MG63 (cell line): ENCODE results near the gene CENATAC. TPM values are rescaled to one million over a fixed set of nuclear protein-coding genes. Genes with fewer than 3 reads are reported as not detected.
"Not testable (repeated sequence)": the region's sequence is repeated elsewhere in the genome, so short reads cannot be mapped to it uniquely, and the experiment has no call there.

Source experiments
- DNase-seq: peaks from one replicate; pipeline ENCODE4 v3.0.0-alpha.2; 2020
- H3K27me3 ChIP-seq: fragments of 250-450 bp; sonication (Bioruptor Pico); 2 replicates; pipeline ENCODE4 v1.5.1; 2020; ENCODE audit warnings: mild to moderate bottlenecking, moderate library complexity
- H3K36me3 ChIP-seq: fragments of 250-450 bp; sonication (Bioruptor Pico); 2 replicates; pipeline ENCODE4 v1.5.1; 2020; ENCODE audit warnings: mild to moderate bottlenecking, moderate library complexity
- H3K4me3 ChIP-seq: fragments of 250-450 bp; sonication (Bioruptor Pico); 2 replicates; pipeline ENCODE4 v1.5.1; 2020; ENCODE audit warnings: mild to moderate bottlenecking, moderate library complexity
- H3K9me3 ChIP-seq: fragments of 250-450 bp; sonication (Bioruptor Pico); 2 replicates; pipeline ENCODE4 v1.5.1; 2020; ENCODE audit warnings: mild to moderate bottlenecking, moderate library complexity
- total RNA-seq: library from RNA; depleted of rRNA; stranded (reverse); fragments of >200 nt; shearing (Covaris generic); gene quantifications from 2 replicates; pipeline ENCODE4 v1.2.3, GENCODE V29; 2014; ENCODE audit warnings: low replicate concordance; rRNA removed

The CENATAC gene
- total RNA-seq, 1 experiment from 2014 or later, result 12.7 TPM

DNA sequence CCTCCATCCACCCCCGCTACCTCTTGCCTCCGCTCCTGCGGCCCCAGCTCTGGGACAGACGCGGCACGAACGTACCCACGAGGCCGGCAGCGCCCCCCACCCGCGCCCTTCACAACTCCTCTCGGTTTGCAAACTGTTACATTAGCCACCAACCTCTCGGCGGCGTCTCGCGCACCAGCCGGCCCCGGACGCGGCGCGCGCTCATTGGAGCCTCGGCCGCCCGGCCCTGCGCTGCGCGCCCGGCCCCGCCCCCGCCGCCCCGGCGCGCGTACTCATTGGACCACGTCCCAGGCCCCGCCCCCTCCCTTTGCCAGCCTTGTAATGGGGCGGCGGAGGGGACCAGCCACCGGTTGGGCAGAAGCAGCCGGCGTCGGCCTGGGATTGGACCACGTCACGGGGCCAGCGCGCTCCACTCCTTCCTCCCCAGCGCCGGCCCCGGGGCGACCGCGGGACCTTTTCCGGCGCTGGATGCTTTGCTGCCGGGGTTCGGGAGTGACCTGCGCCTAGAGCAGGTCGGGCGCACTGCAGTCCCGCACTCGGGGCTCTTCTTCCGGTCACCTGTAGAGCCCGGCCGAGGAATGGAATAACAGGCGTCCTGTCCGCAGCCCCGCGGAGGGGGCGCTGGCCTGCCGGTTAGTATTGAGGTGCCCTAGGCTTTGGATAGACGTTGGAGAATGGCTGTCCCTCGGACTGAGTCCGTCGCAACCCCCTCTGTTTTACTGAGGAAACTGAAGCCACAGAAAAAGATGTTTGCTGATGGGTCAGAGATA, 59.2 kb downstream of the CENATAC start, which contains the start of gene HYOU1:
HYOU1 (minus strand) TSS at position 206 of the 770 bp plus-strand sequence. CDS start 1,045 bp downstream, outside the sequence.
- Histone ChIP-seq H3K27me3 (no peaks in the 10 kb centered on the region), H3K4me3 (peak within 1 kb of the TSS; percentile 92), H3K36me3 (peaks cover 39% of the 10 kb centered on the region), H3K9me3 (no peaks in the 10 kb centered on the region)
- peak; percentile 97 for DNase-seq

DNA sequence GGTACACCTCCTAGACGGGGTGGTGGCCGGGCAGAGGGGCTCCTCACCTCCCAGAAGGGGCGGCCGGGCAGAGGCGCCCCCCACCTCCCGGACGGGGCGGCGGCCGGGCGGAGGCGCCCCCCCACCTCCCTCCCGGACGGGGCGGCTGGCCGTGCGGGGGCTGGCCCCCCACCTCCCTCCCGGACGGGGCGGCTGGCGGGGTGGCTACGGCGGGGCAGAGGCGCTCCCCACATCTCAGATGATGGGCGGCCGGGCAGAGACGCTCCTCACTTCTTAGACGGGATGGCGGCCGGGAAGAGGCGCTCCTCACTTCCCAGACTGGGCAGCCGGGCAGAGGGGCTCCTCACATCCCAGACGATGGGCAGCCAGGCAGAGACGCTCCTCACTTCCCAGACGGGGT, 61.2 kb downstream of the CENATAC start:
- not testable (repeated sequence) for H3K27me3 ChIP-seq, H3K9me3 ChIP-seq, H3K4me3 ChIP-seq, DNase-seq
- H3K36me3 ChIP-seq, result peaks cover 19% of the 10 kb centered on the region

DNA sequence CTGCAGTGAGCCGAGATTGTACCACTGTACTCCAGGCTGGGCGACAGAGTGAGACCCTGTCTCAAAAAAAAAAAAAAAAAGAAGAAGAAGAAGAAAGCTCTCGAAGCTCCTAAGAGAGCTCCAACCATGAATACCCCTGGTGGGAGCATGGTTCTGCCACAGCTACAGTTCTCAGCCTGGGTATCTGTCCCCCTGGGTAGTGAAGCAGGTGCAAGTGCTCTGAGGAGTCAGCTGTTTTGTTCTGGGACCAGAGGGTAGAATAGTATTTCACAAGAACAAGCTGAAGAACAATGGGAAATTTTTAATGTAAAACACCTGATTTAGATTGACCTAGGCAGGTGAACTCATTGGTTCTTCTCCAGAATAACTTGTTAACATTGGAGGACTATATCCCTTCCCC, 63.3 kb downstream of the CENATAC start:
- H3K4me3 ChIP-seq, result no peak overlapping the region
- no peak for DNase-seq
- H3K9me3 ChIP-seq, result no peaks in the 10 kb centered on the region
- no peaks in the 10 kb centered on the region for H3K36me3 ChIP-seq
- H3K27me3 ChIP-seq, result no peaks in the 10 kb centered on the region

DNA sequence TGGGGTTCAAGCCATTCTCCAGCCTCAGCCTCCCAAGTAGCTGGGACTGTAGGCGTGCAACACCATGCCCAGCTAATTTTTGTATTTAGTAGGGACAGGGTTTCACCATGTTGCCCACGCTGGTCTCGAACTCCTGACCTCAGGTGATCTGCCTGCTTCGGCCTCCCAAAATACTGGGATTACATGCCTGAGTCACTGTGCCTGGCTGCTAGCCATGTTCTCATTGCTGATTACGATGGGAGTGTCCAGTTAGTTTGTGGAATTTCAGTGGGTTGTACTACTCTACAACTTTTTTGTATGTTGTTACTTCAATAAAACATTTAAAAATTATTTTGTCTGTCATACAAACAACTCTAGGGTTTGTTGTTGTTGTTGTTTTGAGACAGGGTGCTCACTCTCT, 64.8 kb downstream of the CENATAC start:
- Histone ChIP-seq H3K9me3 (no peaks in the 10 kb centered on the region), H3K27me3 (no peaks in the 10 kb centered on the region), H3K36me3 (no peaks in the 10 kb centered on the region), H3K4me3 (no peak overlapping the region)
- DNase-seq, result peak; percentile 38

DNA sequence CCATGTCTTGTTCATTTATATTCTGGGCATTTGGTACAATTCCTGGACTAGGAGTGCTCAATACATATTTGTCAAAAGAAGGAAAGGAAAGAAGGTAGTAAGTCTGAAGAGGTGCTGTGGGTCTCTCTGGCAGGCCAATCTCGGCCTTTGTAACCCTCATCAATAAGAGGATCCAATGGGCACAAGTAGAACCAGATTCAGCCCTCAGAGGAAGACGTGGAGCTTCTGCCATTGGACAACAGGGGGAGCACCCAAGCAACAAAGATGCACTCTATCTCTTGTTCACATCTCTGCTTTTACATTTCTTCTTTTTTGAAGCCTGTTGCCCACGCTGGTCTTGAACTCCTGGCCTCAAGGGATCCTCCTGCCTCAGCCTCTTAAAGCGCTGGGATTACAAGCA, 67.4 kb downstream of the CENATAC start:
- DNase-seq, result no peak
- Histone ChIP-seq H3K9me3 (no peaks in the 10 kb centered on the region), H3K27me3 (no peaks in the 10 kb centered on the region), H3K4me3 (no peak overlapping the region), H3K36me3 (peaks cover 4% of the 10 kb centered on the region)

Other genes starting within 250 kb of the CENATAC start
- gene DDX6, start 207.0 kb upstream of the CENATAC start, total RNA-seq, result 51.6 and 77.3 TPM in 2 replicates
- gene CXCR5, start 114.2 kb upstream of the CENATAC start, total RNA-seq, result not detected in 2 replicates
- 1.8 and 2.3 TPM in 2 replicates for gene BCL9L, start 72.2 kb upstream of the CENATAC start, total RNA-seq
- gene UPK2, start 41.8 kb upstream of the CENATAC start, total RNA-seq, result not detected in 2 replicates
- gene FOXR1, start 26.4 kb upstream of the CENATAC start, total RNA-seq, result not detected in 2 replicates
- gene RPS25, start 20.2 kb downstream of the CENATAC start, total RNA-seq, result 1,989 and 2,700 TPM in 2 replicates
- gene TRAPPC4, start 20.6 kb downstream of the CENATAC start, total RNA-seq, result 54.2 and 91.6 TPM in 2 replicates
- 1.2 and 2.6 TPM in 2 replicates for gene SLC37A4, start 32.7 kb downstream of the CENATAC start, total RNA-seq
- 137 and 228 TPM in 2 replicates for gene HYOU1, start 59.1 kb downstream of the CENATAC start, total RNA-seq
- gene VPS11, start 69.7 kb downstream of the CENATAC start, total RNA-seq, result 9.1 and 14.2 TPM in 2 replicates
- 35.5 and 54.7 TPM in 2 replicates for gene HMBS, start 86.7 kb downstream of the CENATAC start, total RNA-seq
- gene DPAGT1, start 103.7 kb downstream of the CENATAC start, total RNA-seq, result 7.9 and 18.4 TPM in 2 replicates
- 2.9 and 5.1 TPM in 2 replicates for gene C2CD2L, start 109.2 kb downstream of the CENATAC start, total RNA-seq
- gene HINFP, start 123.4 kb downstream of the CENATAC start, total RNA-seq, result 8.3 and 27.5 TPM in 2 replicates
- gene ABCG4, start 150.9 kb downstream of the CENATAC start, total RNA-seq, result not detected in 2 replicates
- 12.9 and 16.8 TPM in 2 replicates for gene NLRX1, start 170.6 kb downstream of the CENATAC start, total RNA-seq
- not detected in 2 replicates for gene NHERF4, start 187.3 kb downstream of the CENATAC start, total RNA-seq
- 5.7 and 6.2 TPM in 2 replicates for gene CBL, start 208.2 kb downstream of the CENATAC start, total RNA-seq